GM19043 (cell line): ENCODE data around the gene GTF2IRD1.
"Not testable (repeated sequence)": the region's sequence is repeated elsewhere in the genome, so short reads cannot be mapped to it uniquely, and the experiment has no call there.

Source experiments
- ATAC-seq: cut with Tn5 transposase; IDR thresholded peaks from one replicate; pipeline ENCODE4 v1.9.1; 2021; ENCODE audit warnings: low read depth; ENCODE audit not compliant: unreplicated experiment

The GTF2IRD1 gene

GRCh38 chr7:74625446-74625845 lies 171.7 kb downstream of the GTF2IRD1 start:
- no peak for ATAC-seq

GRCh38 chr7:74627661-74628411 lies 174.1 kb downstream of the GTF2IRD1 start:
- no peak for ATAC-seq

GRCh38 chr7:74632505-74632904 lies 178.8 kb downstream of the GTF2IRD1 start:
- ATAC-seq: no peak

- no peak for ATAC-seq
Observed at GRCh38 chr7:74633451-74633921, 179.8 kb downstream of the GTF2IRD1 start.

GRCh38 chr7:74637745-74638144 lies 184.0 kb downstream of the GTF2IRD1 start:
- ATAC-seq: no peak

GRCh38 chr7:74650055-74650454 lies 196.3 kb downstream of the GTF2IRD1 start:
- peak; percentile 87 for ATAC-seq

GRCh38 chr7:74650493-74651132 lies 196.9 kb downstream of the GTF2IRD1 start:
- peak; percentile 45 for ATAC-seq

- not testable (repeated sequence) for ATAC-seq
Observed at GRCh38 chr7:74651133-74651504, 197.4 kb downstream of the GTF2IRD1 start.
